Astrocyte (in vitro differentiated cells and primary cell): Measurements from ENCODE around the gene ADH5.

Experiments used
- EZH2 ChIP-seq: IDR thresholded peaks from 2 replicates; pipeline ENCODE4 v1.6.1; 2012; ENCODE audit warnings: mild to moderate bottlenecking, low read length, inconsistent platforms; ENCODE audit not compliant: insufficient read depth
- TF ChIP-seq, protein P1 (sequence below): IDR thresholded peaks from 2 replicates; pipeline ENCODE4 v1.5.1; 2011; ENCODE audit warnings: low read depth, mild to moderate bottlenecking, inconsistent platforms, low read length, moderate library complexity; ENCODE audit not compliant: insufficient read depth

DNA sequence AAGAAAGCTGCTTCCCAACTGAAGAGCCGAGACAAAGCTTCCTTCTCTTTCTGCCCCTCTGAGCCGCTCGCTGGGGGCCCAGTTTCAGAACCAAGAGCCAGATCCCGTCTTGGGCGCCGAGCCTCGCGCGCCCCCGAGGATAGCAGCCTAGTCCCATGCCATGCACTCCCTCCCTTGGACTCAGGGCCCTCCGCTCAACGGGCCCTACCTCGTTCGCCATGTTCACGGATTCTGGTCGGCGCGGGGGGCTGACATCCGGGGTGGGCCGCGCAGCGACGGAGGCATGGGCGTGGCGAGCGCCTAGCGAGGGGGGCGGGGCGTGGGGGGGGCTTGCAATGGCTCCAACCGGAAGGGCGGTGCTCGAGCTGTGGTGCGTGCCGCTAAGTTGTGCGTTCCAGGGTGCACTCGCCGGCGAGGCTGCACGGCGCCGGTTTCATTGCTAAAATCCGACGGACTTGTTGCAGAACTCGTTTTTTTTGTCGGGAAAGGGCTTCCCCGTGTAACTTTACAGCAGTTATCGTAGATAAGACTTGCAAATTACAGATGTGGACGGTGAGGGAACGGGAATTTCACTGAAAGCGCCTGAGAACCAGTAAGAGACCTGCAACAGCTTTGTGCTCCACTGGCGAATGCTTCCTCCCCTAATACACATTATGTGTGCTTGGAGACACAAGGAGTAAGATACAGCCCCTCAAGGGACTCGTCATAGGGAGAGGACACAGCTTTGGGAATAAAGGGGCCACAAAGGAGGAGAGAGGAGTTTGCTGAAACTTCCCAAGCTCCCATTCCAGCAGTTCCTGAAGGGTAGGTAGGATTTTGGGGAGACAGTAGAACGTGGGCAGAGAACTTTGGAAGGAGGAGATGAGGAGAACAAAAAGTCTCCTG is at the start of gene ADH5:
- TF ChIP-seq, protein P1, sequence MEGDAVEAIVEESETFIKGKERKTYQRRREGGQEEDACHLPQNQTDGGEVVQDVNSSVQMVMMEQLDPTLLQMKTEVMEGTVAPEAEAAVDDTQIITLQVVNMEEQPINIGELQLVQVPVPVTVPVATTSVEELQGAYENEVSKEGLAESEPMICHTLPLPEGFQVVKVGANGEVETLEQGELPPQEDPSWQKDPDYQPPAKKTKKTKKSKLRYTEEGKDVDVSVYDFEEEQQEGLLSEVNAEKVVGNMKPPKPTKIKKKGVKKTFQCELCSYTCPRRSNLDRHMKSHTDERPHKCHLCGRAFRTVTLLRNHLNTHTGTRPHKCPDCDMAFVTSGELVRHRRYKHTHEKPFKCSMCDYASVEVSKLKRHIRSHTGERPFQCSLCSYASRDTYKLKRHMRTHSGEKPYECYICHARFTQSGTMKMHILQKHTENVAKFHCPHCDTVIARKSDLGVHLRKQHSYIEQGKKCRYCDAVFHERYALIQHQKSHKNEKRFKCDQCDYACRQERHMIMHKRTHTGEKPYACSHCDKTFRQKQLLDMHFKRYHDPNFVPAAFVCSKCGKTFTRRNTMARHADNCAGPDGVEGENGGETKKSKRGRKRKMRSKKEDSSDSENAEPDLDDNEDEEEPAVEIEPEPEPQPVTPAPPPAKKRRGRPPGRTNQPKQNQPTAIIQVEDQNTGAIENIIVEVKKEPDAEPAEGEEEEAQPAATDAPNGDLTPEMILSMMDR = no peak
- no peak for TF ChIP-seq EZH2
